C4-2B (cell line): ENCODE results near the gene NUP214.

Experiments
- H3K27ac ChIP-seq: fragments of 450-650 bp; 2 replicates; pipeline ENCODE4 v1.5.1; 2017
- CTCF ChIP-seq: fragments of 450-650 bp; conservative IDR thresholded peaks from 2 replicates; pipeline ENCODE4 v1.5.1; 2017; ENCODE audit warnings: mild to moderate bottlenecking
- ZFX ChIP-seq: fragments of 450-650 bp; IDR thresholded peaks from 2 replicates; pipeline ENCODE4 v1.6.1; 2017

Gene NUP214

GRCh38 chr9:131167936-131168335 is 42.5 kb downstream of the NUP214 start:
- no peak for TF ChIP-seq CTCF
- TF ChIP-seq ZFX: no peak
- no peak overlapping the region for H3K27ac ChIP-seq

GRCh38 chr9:131169563-131170240 is 44.3 kb downstream of the NUP214 start:
- no peak for TF ChIP-seq CTCF
- TF ChIP-seq ZFX: no peak
- no peak overlapping the region for H3K27ac ChIP-seq

- TF ChIP-seq CTCF: no peak
- no peak for TF ChIP-seq ZFX
- H3K27ac ChIP-seq: no peak overlapping the region
These were observed 48.6 kb downstream of the NUP214 start for GRCh38 chr9:131173995-131174394.

- TF ChIP-seq CTCF (no peak), ZFX (no peak)
These were observed 49.4 kb downstream of the NUP214 start for GRCh38 chr9:131174681-131175239.

GRCh38 chr9:131177898-131178297 is 52.5 kb downstream of the NUP214 start:
- no peak for TF ChIP-seq ZFX
- no peak for TF ChIP-seq CTCF
- no peak overlapping the region for H3K27ac ChIP-seq

More at GRCh38 chr9:131174681-131175239, 49.4 kb downstream of the NUP214 start:
- no peak overlapping the region for H3K27ac ChIP-seq

GRCh38 chr9:131178382-131178781 is 53.0 kb downstream of the NUP214 start:
- no peak overlapping the region for H3K27ac ChIP-seq
- TF ChIP-seq ZFX: no peak
- peak; percentile 95 for TF ChIP-seq CTCF

GRCh38 chr9:131178926-131179325 is 53.5 kb downstream of the NUP214 start:
- TF ChIP-seq ZFX (no peak), CTCF (no peak)
- H3K27ac ChIP-seq: no peak overlapping the region
